Central memory CD8-positive, alpha-beta T cell (primary cell): Measurements from ENCODE around the gene KRTAP5-10.
"Not testable (repeated sequence)": the region's sequence is repeated elsewhere in the genome, so short reads cannot be mapped to it uniquely, and the experiment has no call there.

Source experiments
- ATAC-seq: fragments of 150-1000 bp; cut with Tn5 transposase; replicated peaks from 2 replicates; pipeline ENCODE4 v1.10.0; 2022; ENCODE audit warnings: mild to moderate bottlenecking, moderate FRiP score, moderate number of reproducible peaks; ENCODE audit not compliant: poor library complexity, severe bottlenecking; ENCODE audit errors: extremely low read depth
- DNase-seq, 2 donors: peaks; one replicate each; pipeline ENCODE4 v3.0.0; 2021; ENCODE audit warnings: low spot score in 2 of 2
- H3K27ac Mint-ChIP-seq: one replicate; pipeline ENCODE4 v1.8.0; 2022; ENCODE audit warnings: low read depth, mild to moderate bottlenecking, moderate library complexity, mixed read lengths
- H3K27me3 Mint-ChIP-seq: one replicate; pipeline ENCODE4 v1.8.0; 2022; ENCODE audit warnings: mixed read lengths
- H3K36me3 Mint-ChIP-seq: one replicate; pipeline ENCODE4 v1.8.0; 2022; ENCODE audit warnings: mild to moderate bottlenecking, moderate library complexity, mixed read lengths; ENCODE audit not compliant: insufficient read depth
- H3K4me1 Mint-ChIP-seq: one replicate; pipeline ENCODE4 v1.8.0; 2022; ENCODE audit warnings: mixed read lengths
- H3K4me3 Mint-ChIP-seq: one replicate; pipeline ENCODE4 v1.8.0; 2022; ENCODE audit warnings: mild to moderate bottlenecking, moderate library complexity, mixed read lengths
- H3K9me3 Mint-ChIP-seq: one replicate; pipeline ENCODE4 v1.8.0; 2022; ENCODE audit warnings: mixed read lengths

The KRTAP5-10 gene

GRCh38 chr11:71582309-71582895, 17.0 kb downstream of the KRTAP5-10 start, which contains the start of gene KRTAP5-11:
Gene KRTAP5-11 (minus strand): TSS chr11:71582875. CDS start chr11:71582837, 38 bp downstream.
- Mint-ChIP-seq H3K4me1 (no peaks in the 10 kb centered on the region), H3K4me3 (no peak within 1 kb of the TSS), H3K9me3 (no peaks in the 10 kb centered on the region), H3K36me3 (no peaks in the 10 kb centered on the region), H3K27ac (no peak within 1 kb of the TSS), H3K27me3 (peaks cover 48% of the 10 kb centered on the region)
- ATAC-seq, result no peak
- DNase-seq, result no peak

DNA sequence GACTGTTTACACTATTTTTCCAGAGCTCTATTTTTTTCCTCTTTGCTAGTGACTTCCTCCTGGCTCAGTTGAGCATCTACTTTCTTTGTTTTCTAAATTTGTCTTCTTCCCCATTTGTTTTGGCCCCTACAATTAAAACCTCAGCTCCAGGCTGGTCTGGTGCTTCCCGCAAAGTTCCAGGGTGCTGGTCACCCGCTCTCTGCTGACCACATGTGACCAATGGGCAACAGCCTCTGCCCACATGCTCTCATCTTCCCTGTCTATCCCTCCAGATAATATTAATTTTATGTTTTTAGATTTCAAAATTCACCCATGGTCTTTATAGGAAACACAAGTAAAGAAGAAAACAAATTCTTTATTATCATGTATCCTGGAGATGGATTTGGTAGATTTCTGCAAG, 17.6 kb downstream of the KRTAP5-10 start:
- H3K27me3 Mint-ChIP-seq, result peaks cover 54% of the 10 kb centered on the region
- ATAC-seq, H3K4me3 Mint-ChIP-seq, H3K27ac Mint-ChIP-seq, H3K36me3 Mint-ChIP-seq, H3K9me3 Mint-ChIP-seq, H3K4me1 Mint-ChIP-seq, DNase-seq: not testable (repeated sequence)

DNA sequence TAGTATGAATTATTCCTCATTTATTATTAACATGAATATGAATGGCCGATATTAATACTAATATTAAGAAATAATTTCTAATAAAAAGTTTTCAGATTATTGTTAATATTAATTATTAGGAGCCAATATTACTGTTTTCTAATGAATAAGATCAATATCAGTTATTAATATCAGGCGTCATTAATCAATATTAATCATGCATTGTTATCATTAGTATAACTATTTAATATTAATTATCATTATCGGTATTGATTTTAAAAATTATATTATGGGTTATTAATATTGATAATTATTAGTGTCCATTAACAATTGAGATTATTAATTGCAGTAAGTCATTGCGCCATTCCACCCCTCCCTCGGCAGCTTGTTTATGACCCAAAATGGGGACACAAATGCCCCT, 20.3 kb downstream of the KRTAP5-10 start:
- not testable (repeated sequence) for H3K4me1 Mint-ChIP-seq, H3K4me3 Mint-ChIP-seq, H3K27ac Mint-ChIP-seq, H3K36me3 Mint-ChIP-seq, DNase-seq, ATAC-seq, H3K9me3 Mint-ChIP-seq
- peaks cover 59% of the 10 kb centered on the region for H3K27me3 Mint-ChIP-seq

GRCh38 chr11:71588314-71588713, 23.0 kb downstream of the KRTAP5-10 start:
- DNase-seq, H3K4me1 Mint-ChIP-seq, ATAC-seq, H3K27ac Mint-ChIP-seq, H3K4me3 Mint-ChIP-seq, H3K36me3 Mint-ChIP-seq, H3K9me3 Mint-ChIP-seq: not testable (repeated sequence)
- H3K27me3 Mint-ChIP-seq, result peaks cover 37% of the 10 kb centered on the region

GRCh38 chr11:71588822-71589545, 23.6 kb downstream of the KRTAP5-10 start:
- not testable (repeated sequence) for H3K27ac Mint-ChIP-seq, H3K4me3 Mint-ChIP-seq, H3K9me3 Mint-ChIP-seq, DNase-seq, H3K36me3 Mint-ChIP-seq, H3K4me1 Mint-ChIP-seq, ATAC-seq
- H3K27me3 Mint-ChIP-seq, result peaks cover 34% of the 10 kb centered on the region

GRCh38 chr11:71589546-71589920, 24.2 kb downstream of the KRTAP5-10 start:
- peaks cover 32% of the 10 kb centered on the region for H3K27me3 Mint-ChIP-seq
- DNase-seq, result not testable (repeated sequence)

DNA sequence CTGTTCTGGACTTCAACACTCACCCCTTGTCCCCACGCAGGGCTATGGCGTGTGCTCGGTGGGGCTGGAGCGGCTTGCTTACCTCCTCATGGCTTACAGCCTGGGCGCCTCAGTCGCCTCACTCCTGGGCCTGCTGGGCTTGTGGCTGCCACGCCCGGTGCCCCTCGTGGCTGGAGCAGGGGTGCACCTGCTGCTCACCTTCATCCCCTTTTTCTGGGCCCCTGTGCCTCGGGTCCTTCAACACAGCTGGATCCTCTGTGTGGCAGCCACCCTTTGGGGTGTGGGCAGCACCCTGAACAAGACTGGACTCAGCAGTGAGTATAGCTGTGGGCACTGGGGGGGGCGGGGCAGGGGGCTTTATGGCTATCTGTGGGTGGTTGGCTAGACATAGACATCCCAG, 37.9 kb downstream of the KRTAP5-10 start:
- H3K27me3 Mint-ChIP-seq, result peaks cover 70% of the 10 kb centered on the region
- H3K4me3 Mint-ChIP-seq, H3K9me3 Mint-ChIP-seq, H3K27ac Mint-ChIP-seq, H3K36me3 Mint-ChIP-seq, ATAC-seq, DNase-seq: not testable (repeated sequence)
- peaks cover 17% of the 10 kb centered on the region for H3K4me1 Mint-ChIP-seq

More at GRCh38 chr11:71589546-71589920, 24.2 kb downstream of the KRTAP5-10 start:
- H3K9me3 Mint-ChIP-seq, H3K4me1 Mint-ChIP-seq, H3K4me3 Mint-ChIP-seq, ATAC-seq, H3K36me3 Mint-ChIP-seq, H3K27ac Mint-ChIP-seq: not testable (repeated sequence)

DNA sequence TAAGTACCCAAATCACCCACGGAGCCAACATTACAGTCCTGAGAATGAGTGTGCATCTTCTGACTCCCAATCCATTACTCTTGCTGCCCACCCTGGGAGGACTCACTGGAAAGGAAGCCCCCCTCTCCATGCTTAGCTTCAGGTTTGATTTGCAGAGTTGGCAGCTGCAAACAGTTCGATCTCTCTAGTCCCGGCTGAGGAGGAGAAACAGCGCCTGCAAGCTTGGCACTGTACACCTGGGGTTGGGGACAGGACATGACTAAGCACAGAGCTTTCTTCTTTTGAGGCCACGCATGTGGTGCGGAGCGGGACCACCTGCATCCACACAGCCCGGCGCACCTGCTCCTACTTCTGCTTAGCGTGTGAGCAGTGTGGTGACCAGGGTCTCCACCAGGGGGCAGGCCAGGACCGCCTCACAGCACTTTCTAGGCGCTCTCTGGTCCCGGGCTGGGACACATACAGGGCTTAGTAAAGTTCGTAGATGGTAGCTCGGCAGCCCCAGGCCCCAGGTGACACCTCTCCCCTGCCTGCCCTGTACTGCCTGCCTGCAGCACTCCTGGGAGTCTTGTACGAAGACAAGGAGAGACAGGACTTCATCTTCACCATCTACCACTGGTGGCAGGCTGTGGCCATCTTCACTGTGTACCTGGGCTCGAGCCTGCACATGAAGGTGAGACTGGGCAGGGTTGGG, 39.6 kb downstream of the KRTAP5-10 start:
- not testable (repeated sequence) for H3K36me3 Mint-ChIP-seq, ATAC-seq, H3K4me3 Mint-ChIP-seq, H3K9me3 Mint-ChIP-seq, H3K27ac Mint-ChIP-seq, DNase-seq
- Mint-ChIP-seq H3K4me1 (peaks cover 17% of the 10 kb centered on the region), H3K27me3 (peaks cover 72% of the 10 kb centered on the region)

GRCh38 chr11:71606853-71607519, 41.6 kb downstream of the KRTAP5-10 start:
- H3K9me3 Mint-ChIP-seq, ATAC-seq, H3K4me3 Mint-ChIP-seq, H3K36me3 Mint-ChIP-seq, DNase-seq, H3K27ac Mint-ChIP-seq: not testable (repeated sequence)
- Mint-ChIP-seq H3K4me1 (peaks cover 17% of the 10 kb centered on the region), H3K27me3 (peaks cover 76% of the 10 kb centered on the region)

DNA sequence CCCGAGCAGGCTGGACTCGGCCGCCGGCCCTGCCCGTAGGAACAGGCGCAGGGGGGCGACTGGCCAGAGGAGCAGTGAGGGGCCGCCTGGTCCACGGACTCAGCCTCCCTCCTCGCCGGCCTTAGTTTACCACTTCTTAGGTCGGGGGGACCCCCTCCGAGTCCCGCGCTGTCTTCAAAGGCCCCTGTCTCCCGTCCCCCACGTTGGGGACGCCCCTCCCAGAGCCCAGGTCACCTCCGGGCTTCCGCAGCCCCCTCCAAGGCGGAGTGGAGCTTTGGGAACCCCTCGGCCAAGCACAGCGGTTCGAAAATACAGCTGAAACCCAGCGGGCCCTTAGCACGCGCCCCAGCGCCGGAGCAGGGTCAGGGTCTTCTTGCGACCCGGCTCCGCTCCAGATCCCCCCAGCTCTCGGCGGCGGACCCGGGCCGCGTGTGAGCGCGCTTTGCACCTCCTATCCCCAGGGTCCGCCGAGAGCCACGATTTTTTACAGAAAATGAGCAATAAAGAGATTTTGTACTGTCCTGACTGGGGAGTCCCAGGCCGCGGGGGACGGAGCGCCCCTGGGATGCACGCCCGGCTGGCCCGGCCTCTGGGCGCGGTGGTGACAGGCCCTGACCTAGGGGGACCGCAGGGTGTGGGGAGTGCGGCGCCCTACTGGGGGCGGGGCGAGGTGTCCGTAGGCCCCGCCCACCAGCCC, 42.3 kb downstream of the KRTAP5-10 start:
- H3K4me3 Mint-ChIP-seq, result peak overlapping the region; percentile 48
- H3K36me3 Mint-ChIP-seq, ATAC-seq, DNase-seq, H3K9me3 Mint-ChIP-seq, H3K27ac Mint-ChIP-seq: not testable (repeated sequence)
- peaks cover 76% of the 10 kb centered on the region for H3K27me3 Mint-ChIP-seq
- H3K4me1 Mint-ChIP-seq, result peaks cover 17% of the 10 kb centered on the region

DNA sequence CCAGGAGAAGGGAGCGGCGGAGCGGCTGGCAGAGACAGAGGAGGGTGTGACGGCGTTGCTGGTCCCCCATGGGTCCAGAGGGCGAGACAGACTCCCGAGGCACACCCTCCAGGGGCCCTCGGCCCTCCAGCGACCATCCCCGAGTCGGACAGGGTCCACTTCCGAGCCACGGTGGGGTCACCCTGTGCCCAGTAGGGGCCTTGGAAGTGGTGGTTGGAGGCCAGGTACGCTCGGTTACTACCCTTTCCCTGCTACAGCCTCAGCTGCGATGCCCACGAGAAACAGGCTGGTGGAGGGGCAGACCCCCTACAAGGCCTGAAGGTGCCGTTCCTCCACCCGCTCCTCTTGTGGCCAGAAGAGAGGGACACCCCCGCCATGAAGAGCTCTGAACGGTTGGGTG, 42.9 kb downstream of the KRTAP5-10 start:
- peaks cover 17% of the 10 kb centered on the region for H3K4me1 Mint-ChIP-seq
- peaks cover 77% of the 10 kb centered on the region for H3K27me3 Mint-ChIP-seq
- not testable (repeated sequence) for H3K36me3 Mint-ChIP-seq, DNase-seq, ATAC-seq, H3K27ac Mint-ChIP-seq, H3K4me3 Mint-ChIP-seq, H3K9me3 Mint-ChIP-seq
